SIG-M5 treated with dmso at 0.1 percent for 504 hours (cell line): ENCODE data around the gene PGR.

Source experiments
- DNase-seq: peaks from one replicate; lab custom pipeline; 2025; ENCODE audit not compliant: unreplicated experiment; lab: John Stamatoyannopoulos, UW

Gene PGR

DNA sequence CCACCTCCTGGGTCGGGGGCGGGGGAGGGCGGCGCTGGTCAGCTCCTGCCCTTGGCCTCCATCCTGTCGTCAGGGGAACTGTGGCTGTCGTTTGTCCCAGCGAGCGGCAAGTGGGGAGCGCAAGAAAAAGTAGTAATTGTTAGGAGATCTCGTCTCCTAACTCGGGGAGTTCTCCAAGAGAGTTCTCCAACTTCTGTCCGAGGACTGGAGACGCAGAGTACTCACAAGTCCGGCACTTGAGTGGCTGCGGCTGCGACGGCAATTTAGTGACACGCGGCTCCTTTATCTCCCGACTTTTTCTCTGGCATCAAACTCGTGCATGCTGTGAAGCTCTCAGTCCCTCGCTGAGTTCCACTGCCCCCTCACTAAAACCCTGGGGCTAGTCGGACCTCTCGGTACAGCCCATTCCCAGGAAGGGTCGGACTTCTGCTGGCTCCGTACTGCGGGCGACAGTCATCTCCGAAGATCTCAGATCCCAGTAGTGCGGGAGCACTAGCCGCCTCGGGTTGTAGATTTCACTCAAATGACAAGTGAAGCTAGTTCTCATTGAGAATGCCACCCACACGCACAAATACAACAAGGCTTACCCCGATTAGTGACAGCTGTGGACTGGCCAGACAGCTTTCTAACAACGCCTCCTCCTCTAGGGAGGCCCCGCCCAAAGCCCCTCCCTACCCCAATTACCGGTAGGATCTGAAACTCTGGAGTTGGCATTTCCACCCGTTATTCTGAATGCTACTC, at the start of gene PGR:
PGR (minus strand) TSS at position 611 of the 741 bp plus-strand sequence. CDS start 743 bp downstream, outside the sequence.
- no peak for DNase-seq

DNA sequence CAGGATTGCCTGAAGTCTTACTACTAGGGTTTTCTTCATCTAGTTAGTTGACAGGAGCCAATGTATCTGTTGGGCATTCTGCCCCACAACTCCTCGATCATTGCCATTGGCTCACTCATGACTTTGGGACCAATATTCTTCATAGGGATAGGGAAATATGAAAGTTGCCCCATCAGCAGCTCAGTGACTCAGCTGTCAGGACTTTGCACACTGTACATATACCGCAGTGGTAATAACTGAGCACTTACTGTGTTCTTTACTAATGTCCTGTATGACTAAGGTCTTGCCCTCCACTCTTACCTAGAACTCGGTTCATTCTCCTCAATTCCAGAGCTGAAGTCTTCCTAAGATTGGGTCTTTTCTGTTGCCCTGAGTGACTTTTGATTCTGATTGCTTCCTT, 46.8 kb upstream of the PGR start:
- no peak for DNase-seq

DNA sequence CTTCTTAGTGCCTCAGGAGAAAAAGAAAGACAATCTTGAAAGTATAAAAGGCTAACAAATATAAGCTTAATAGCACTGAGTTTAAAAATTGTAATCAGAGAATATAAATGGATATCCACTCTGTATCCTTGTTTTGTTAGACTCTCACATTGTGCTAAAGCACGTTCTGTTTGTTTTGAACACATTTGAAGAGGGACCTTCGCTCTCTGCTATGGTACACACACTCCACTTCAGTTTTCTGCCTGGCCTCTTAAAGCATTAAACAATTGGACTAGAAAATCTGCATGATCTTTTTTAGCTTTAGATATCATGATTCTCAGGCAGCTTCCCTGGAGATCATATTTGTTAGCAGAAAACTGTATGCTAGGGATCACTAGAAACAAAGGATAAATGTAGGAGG, 40.3 kb upstream of the PGR start:
- no peak for DNase-seq

DNA sequence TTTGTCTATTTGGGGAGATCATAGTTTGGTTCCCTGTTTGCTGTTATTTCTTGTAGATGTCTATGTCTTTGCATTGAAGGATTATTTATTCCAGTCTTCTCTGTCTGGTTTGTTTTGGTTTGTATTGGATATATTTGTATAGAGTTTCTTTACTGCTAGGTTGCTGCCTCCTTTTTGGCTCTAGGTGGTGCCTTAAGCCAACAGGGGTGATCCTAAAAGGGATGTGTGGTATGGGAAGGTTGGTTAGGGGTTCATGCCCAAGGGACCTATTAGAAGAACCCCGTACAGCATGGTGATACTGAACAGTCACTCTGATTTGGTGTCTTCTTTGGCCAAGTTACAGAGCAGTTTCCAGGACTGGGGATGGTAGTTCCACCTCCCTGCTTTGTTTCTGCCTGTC, 36.4 kb upstream of the PGR start:
- no peak for DNase-seq

DNA sequence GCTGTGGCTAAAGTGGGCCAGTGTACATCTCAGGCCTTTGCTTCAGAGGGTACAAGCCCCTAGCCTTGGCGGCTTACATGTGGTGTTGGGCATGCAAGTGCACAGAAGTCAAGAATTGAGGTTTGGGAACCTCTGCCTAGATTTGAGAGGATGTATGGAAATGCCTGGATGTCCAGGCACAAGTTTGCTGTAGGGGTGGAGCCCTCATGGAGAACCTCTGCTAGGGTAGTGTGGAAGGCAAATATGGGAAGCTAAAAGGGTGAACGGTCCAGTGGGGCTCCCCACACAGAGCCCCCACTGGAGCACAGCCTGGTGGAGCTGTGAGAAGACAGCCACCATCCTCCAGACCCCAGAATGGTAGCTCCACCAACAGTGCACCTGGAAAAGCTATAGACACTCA, 28.5 kb upstream of the PGR start:
- DNase-seq: no peak

DNA sequence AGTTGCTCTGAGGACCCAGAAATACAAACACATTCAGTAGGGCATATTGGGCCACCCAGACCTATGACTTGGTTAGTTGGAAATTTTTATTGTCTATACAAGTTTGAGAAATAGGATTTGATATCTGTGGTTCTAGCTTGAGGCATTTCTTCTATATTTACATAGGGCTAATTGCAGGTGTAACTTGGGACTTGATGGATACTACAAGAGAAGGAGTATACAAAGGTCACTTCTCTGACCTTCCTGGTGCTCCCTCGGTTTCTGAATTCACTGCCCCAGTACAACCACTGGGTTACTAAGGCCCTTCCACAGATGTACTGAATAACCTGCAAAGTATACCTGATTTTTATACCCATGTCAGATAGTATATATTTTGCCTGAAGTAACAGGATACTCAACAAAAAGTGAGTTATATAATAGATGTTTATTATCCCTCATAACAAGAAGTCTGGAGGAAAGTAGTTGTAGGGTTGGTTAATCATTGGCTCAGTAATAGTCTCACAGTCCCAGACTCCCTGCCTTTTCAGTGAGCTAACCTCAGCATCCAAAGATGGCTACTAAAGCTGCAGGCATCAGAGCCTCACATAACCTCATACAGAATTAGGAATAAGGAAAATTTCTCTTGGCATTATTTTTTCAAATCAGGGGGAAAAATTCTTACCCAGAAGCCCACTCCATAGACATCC, 8.8 kb upstream of the PGR start:
- DNase-seq: no peak

DNA sequence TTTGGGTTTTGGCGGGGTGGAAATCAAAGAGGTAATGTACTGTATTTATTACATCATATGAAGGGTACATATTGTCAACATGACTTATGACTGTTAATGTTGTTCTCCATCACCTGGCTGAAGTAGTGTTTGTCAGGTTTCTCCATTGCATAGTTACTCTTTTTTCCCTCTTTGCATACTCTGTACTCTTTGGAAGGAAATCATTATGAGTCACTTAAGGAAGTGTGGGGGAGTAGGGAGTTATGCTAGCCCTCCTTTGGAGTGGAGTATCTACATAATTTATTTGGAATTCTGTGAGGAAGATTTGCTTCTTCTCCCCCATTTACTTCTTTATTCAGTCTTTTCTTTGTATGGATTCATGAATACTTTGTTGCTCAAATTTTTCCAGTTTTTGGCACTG, 3.6 kb upstream of the PGR start:
- no peak for DNase-seq

DNA sequence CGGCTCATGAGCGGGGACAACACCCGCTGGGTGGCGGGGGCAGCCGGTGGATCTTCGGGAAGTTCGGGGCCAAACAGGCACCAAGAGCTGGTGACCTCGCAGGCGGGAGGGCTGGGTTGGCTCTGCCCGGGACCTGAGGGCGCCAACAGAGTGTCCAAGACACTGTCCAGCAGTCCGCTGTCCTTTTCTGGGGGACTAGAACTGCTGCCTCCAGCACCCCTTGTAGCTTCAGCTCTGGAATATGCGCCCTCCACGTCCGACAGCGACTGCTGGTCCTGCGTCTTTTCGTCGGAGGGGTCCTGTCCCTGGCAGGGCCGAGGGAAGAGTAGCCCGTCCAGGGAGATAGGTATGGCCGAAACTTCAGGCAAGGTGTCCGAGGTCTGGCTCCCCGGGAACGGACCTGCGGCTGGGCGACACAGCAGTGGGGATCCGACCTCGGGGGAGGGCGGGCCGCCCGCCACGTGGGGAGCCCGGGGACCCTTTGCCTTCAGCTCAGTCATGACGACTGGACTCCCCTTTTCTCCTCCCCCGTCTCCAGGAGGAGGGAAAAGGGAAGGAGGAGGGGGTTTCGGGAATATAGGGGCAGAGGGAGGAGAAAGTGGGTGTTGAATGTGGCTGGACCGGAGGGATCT, 926 bp downstream of the PGR start:
- DNase-seq: no peak

DNA sequence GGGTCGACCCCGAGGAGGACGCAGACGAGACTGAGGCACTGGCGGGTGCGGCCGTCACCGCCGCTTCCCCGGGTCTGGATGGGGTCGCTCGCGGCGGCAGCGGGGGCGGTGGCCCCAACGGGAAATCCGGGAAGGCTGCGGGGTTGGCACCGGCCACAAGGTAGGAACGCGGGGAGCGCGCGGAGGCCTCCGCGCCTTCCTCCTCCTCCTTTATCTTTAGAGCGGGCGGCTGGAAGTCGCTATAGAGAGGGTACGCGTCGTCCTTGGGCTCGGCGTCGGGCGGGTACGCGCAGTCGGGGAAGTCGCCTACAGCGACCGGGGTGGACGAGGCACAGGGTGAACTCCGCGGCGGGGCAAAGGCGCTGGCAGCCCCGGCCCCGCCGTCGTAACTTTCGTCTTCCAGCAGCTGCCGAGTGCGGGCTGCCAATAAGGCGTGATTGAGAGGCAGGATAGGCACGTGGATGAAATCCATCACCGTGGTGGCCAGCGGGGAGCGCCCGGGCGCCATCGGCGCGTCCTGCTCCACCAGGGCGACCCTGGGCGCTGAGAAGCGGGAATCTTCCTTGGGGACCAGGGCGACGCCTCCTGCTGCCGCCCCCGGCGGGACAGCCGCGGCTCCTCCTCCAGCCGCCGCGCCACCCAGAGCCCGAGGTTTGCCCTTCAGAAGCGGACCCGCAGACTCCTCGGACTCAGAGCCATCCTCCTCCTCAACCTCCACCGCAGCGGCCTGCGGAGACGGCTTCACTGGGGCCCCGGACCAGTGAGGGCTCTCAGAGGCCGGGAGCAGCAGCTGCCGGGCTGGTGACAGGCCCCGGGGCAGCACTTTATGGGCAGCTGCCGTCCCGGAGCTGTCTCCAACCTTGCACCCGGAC, 1.7 kb downstream of the PGR start:
- DNase-seq: no peak

DNA sequence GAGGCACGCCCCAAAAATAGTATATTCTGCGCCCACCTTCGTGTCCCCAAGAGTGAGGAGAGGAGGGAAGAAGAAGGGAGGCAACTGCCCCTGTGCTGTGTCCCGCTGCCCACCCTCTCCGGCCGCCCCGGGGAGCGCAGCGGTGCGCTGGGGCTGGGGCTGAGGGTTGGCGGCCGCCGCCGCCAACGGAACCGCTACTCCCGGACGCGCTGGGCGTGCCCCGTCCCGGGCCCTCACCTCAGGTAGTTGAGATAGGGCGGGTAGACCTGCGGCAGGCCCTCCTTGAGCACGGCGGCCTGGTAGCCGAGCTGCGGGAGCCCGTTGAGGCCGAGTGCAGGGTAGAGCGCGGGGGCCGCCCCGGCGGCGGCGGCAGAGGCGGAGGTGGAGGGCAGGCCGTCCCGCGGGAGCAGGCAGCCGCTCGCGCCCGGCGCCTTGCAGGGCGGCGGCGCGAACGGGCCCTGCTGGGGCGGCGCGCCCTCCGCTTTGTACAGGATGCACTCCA, 2.4 kb downstream of the PGR start:
- no peak for DNase-seq

DNA sequence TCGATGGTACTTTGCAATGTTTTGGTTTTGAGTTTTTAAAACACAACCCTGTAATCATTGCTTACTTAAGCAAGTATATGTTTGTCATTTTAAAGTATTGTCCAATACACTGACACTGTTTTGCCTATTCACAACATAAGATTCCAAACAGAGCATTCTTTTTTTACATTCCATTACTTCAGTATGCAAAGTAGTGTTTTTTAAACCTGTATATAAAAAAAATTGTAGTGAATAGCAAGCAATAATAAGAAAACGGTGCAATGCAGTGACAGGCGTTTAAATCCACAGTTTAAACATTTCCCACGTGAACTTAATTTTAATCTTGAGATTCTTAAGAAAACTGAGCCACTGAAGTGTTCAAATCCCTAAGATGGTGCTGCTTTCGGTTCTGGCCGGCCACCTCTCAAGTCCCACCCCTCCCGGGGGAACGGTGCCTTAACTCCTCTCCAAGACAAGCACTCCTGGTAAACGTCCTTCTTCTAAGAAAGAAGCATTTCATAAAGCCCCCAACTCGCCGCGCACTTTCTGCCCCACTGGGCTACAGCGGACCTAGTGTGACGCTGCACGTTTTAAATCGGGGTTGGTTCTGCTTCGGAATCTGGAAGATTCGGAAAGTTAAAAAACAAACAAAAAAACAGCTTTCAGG, 2.9 kb downstream of the PGR start:
- no peak for DNase-seq

DNA sequence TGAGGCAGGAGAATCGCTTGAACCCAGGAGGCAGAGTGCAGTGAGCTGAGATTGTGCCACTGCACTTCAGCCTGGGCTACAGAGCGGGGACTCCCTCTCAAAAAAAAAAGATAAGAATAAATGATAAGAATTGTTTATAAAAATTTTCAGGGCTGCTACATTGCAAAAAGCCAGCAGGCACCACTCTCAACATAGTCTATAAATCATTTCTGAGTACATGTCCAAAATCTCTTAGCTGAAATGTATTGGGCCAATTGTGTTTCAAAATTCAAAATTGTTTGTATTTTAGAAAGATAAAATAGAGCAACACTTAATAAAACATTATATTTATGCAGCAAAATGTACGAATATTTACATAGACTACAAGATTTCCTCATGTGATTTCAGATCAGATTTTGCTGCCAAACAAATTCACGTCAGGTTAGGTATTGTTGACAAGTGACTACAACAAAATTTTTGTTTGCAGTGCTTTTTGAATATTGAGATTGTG, 13.9 kb downstream of the PGR start:
- no peak for DNase-seq

DNA sequence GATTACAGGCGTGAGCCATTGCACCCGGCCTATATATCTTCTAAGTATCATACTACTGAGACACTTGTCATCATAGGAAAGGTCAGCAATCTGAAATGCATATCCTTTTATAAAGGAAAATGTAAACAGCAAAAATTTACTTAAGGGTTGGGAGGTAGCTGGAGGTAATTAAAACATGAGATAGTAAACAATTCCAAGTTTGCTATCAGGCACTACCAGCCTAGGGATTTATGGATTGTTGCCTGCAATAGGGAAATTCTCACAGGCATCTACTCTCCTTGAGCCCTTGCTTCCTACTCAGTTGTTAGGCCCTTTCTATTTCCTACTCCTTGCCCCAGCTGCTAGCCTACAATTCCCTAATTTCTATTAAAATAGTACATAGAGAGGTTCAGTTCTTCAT, 16.1 kb downstream of the PGR start:
- no peak for DNase-seq

DNA sequence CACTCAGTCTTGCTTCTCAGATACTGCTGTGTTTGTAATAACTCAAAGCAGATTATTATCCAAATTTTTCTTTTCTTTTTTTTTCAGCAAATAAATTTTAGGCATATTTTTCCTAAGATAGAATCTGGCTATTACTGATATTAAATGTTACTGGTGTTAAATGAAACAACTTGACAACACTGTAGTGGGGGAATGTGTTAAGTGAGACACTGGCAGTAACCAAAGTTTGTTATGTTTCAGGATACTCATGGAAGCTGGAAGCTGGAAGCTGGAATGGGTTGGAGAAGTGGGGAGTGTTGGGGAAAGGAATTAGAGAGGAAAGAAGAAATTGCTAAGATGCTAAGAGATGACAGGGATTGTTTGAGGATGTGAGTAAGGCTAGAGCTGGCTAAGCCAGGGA, 24.9 kb downstream of the PGR start:
- no peak for DNase-seq

DNA sequence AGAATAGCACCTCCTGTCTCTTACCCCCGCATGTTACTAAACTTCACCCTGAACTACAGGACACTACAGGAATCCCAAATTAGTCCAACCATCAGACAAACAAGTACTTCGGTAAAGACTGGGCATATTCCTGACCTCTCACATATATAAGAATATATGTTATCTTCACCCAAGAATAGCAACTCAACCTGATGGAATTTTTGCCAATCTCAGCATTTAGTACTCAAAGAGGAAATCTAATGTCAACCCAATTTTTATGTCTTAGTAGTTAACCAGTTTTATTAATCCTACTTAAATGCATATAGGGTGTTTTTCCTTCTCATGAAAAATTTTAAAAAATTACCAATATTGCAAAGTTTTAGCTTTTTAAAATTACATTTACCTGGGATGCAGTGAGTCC, 26.2 kb downstream of the PGR start:
- DNase-seq: no peak

DNA sequence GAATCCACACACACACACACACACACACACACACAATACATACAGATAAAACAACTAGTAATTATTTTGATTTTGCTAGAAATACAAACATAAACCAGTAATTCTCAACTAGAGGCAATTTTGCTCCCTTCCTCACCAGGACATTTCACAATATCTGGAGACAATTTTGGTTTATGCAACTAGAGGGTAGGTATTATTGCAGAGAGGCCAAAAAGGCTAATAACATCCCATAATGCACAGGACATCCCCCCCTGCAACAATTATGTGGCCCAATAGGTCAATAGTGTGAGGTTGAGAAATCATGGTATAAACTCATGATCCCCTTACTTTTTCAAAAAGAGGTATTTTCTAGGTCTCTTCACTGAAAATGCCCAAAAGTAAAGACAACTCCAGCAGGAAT, 29.0 kb downstream of the PGR start:
- DNase-seq: no peak

DNA sequence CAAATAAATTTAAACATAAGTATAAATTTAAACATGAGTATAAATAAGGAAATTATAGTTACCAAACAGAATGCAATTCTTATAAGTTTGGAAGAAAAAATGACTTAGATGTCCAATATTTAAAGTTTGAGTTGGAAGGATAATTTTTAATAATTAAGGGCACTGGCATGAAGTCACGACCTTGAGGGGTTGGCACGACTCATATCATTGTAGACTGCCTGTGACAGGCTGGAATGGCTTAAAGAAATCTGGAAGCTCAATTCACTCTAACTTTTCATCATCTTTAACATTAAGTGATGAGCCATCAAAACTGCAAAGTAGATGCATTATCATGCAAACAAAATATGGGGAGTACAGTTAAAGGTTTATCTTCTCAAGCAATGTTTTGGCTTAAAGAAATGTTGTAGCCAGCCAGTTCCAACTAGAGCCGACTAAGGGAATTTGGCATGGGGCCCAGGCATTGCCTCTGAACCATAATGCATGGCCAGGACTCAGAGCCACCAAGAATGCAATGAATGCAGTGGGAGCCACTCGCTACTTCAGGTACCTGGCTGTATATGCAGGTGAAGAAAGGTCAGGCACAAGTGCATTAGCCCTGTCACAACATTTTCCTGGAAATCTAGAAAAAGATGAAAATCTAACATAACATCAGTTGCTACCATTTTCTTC, 33.4 kb downstream of the PGR start:
- no peak for DNase-seq

DNA sequence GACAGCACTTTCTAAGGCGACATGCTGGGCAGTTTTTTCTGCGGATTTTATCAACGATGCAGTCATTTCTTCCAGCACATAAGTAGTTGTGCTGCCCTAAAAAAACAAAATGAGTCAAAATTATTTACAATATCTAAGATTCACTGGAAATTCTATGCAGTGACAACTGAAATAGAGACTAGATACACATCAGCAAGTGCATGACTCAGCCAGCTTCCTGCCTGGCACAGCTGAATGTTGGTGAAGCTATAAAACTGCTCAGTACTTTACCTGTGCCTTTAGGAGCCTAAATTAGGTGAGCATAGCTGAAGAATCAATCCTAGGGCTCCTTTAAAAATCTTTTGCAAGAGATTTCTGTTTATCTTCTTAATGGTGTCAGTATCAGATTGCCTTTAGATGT, 37.8 kb downstream of the PGR start:
- no peak for DNase-seq

DNA sequence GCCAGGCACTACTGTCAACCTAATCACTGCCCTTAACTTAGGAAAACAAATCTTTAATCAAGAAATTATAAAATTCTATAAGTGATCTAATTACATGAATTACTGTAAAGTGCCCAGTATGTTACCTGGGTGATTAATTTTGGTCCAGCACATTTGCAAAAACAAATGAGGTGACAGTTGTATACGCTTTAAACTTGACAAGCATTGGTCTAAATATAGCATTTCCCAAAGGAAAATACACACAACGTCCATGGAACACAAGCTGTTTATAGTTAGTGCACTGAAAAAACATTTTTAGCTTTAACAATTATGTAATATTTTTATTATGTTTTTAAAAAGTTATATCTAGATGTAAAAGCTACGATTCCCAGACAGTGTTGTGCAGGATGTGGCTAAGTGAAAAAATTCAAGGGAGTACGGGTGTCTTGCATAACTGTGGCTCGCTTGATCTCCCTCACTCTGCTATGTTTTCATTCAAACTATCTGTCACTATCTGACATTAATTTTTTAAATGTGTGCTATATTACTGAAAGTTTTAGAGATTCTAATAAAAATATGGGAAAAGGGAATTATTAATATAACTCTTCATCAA, 38.8 kb downstream of the PGR start:
- no peak for DNase-seq

DNA sequence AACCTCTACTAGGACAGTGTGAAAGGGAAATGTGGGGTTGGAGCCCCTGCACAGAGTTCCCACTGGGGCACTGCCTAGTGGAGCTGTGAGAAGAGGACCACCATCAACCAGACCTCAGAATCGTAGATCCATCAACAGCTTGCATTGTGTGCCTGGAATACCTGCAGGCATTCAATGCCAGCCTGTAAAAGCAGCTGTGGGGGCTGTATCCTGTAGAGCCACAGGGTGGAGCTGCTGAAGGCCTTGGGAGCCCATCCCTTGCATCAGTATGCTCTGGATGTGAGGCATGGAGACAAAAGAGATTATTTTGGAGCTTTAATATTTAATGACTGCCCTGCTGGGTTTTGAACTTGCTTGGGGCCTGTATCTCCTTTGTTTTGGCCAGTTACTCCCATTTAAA, 46.3 kb downstream of the PGR start:
- no peak for DNase-seq
